BLaER1 (cell line): ENCODE data around the gene ZNF3.

Experiments
- H3K27ac ChIP-seq: shearing (Covaris generic); formaldehyde crosslinking; 2 replicates; pipeline ENCODE4 v1.8.1; 2022
- H3K27me3 ChIP-seq: shearing (Covaris generic); formaldehyde crosslinking; 2 replicates; pipeline ENCODE4 v1.8.1; 2022
- H3K36me3 ChIP-seq: shearing (Covaris generic); formaldehyde crosslinking; 2 replicates; pipeline ENCODE4 v1.8.1; 2022
- H3K4me1 ChIP-seq: shearing (Covaris generic); formaldehyde crosslinking; 2 replicates; pipeline ENCODE4 v1.8.1; 2022
- H3K4me2 ChIP-seq: shearing (Covaris generic); formaldehyde crosslinking; 2 replicates; pipeline ENCODE4 v1.8.1; 2022
- H3K4me3 ChIP-seq: shearing (Covaris generic); formaldehyde crosslinking; 2 replicates; pipeline ENCODE4 v1.8.1; 2022
- H3K9ac ChIP-seq: shearing (Covaris generic); formaldehyde crosslinking; 2 replicates; pipeline ENCODE4 v1.8.1; 2022
- H3K9me3 ChIP-seq: shearing (Covaris generic); formaldehyde crosslinking; 2 replicates; pipeline ENCODE4 v1.8.1; 2022
- H4K20me1 ChIP-seq: shearing (Covaris generic); formaldehyde crosslinking; 2 replicates; pipeline ENCODE4 v1.8.1; 2022
- Cebpa-rat ChIP-seq: shearing (Covaris generic); IDR thresholded peaks from 2 replicates; pipeline ENCODE4 v1.8.1; 2022

The ZNF3 gene

DNA sequence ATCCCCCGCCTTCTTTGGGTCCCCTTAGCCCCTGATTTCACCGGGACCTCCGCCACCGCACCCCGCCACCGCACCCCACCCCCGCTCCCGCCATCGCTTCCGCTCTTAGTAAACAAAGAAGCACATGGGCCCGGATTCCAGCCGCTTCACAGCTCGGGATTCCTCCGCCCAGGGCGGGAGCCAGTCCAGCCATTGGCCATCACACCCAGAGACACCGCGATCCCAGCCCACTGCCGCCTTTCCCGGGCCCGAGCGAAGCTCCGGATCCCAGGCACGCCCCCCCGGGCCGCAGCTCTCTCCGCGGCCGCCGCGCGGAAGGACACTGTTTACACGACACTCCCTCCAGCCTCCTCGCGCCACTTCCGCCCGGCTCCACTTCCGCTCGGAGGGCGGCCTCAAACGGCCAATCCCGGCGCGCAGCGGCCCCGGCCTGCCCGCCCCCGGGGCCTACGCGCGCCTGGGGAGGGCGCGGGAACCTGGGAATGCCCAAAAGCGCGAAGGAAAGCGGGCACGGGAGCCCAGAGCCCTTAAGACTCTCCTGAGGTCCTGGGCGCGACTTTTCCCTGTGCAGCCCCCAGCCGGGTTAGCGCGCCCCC is 19.0 kb upstream of the ZNF3 start:
- peak overlapping the region; percentile 87 for H3K4me2 ChIP-seq
- no peaks in the 10 kb centered on the region for H3K27me3 ChIP-seq
- peaks cover 74% of the 10 kb centered on the region for H3K36me3 ChIP-seq
- H3K9me3 ChIP-seq = no peaks in the 10 kb centered on the region
- peaks cover 47% of the 10 kb centered on the region for H4K20me1 ChIP-seq
- H3K4me3 ChIP-seq = peak overlapping the region; percentile 91
- H3K4me1 ChIP-seq = peaks cover 63% of the 10 kb centered on the region
- peak overlapping the region; percentile 99 for H3K9ac ChIP-seq
- H3K27ac ChIP-seq = peak overlapping the region; percentile 99
- TF ChIP-seq Cebpa-rat = no peak

DNA sequence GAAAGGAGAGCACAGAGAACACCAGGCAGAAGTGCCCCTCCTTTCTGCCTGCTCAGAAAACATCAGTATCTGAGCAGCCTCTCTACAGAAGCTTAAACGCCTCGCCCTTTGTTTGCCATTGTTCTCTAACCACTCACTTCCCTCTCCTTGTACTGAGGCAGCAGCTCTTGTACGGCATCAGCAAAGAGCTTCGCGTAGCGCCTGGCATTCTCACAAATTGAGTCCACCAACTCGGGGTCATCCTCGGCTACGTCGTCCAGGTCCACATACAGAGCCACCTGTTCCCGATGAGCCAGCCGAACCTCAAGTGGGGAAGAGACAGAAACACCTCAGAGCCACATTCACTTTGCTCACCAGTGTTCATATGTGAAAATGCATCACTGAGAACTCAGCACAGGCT is 17.9 kb upstream of the ZNF3 start:
- peak overlapping the region; percentile 91 for H3K4me3 ChIP-seq
- H4K20me1 ChIP-seq = peaks cover 57% of the 10 kb centered on the region
- H3K4me2 ChIP-seq = peak overlapping the region; percentile 87
- no peak for TF ChIP-seq Cebpa-rat
- peak overlapping the region; percentile 99 for H3K27ac ChIP-seq
- peak overlapping the region; percentile 99 for H3K9ac ChIP-seq
- H3K27me3 ChIP-seq = no peaks in the 10 kb centered on the region
- H3K36me3 ChIP-seq = peaks cover 74% of the 10 kb centered on the region
- no peaks in the 10 kb centered on the region for H3K9me3 ChIP-seq
- H3K4me1 ChIP-seq = peaks cover 60% of the 10 kb centered on the region

- peaks cover 55% of the 10 kb centered on the region for H3K4me1 ChIP-seq
- no peaks in the 10 kb centered on the region for H3K9me3 ChIP-seq
- H3K27me3 ChIP-seq = no peaks in the 10 kb centered on the region
- peak overlapping the region; percentile 99 for H3K9ac ChIP-seq
- H3K4me2 ChIP-seq = peak overlapping the region; percentile 87
- H3K4me3 ChIP-seq = peak overlapping the region; percentile 91
- H3K36me3 ChIP-seq = peaks cover 74% of the 10 kb centered on the region
- peak overlapping the region; percentile 99 for H3K27ac ChIP-seq
- peaks cover 63% of the 10 kb centered on the region for H4K20me1 ChIP-seq
- no peak for TF ChIP-seq Cebpa-rat
Observed at GRCh38 chr7:100098913-100099312, 17.4 kb upstream of the ZNF3 start.

GRCh38 chr7:100095704-100096103 is 14.2 kb upstream of the ZNF3 start:
- TF ChIP-seq Cebpa-rat = no peak
- no peak overlapping the region for H3K27ac ChIP-seq
- no peak overlapping the region for H3K4me3 ChIP-seq
- no peaks in the 10 kb centered on the region for H3K9me3 ChIP-seq
- H3K9ac ChIP-seq = peak overlapping the region; percentile 59; the same call in 1 of the 2 replicates
- H3K4me2 ChIP-seq = no peak overlapping the region
- H3K27me3 ChIP-seq = no peaks in the 10 kb centered on the region
- H3K4me1 ChIP-seq = peaks cover 48% of the 10 kb centered on the region
- peaks cover 95% of the 10 kb centered on the region for H4K20me1 ChIP-seq
- H3K36me3 ChIP-seq = peaks cover 93% of the 10 kb centered on the region

DNA sequence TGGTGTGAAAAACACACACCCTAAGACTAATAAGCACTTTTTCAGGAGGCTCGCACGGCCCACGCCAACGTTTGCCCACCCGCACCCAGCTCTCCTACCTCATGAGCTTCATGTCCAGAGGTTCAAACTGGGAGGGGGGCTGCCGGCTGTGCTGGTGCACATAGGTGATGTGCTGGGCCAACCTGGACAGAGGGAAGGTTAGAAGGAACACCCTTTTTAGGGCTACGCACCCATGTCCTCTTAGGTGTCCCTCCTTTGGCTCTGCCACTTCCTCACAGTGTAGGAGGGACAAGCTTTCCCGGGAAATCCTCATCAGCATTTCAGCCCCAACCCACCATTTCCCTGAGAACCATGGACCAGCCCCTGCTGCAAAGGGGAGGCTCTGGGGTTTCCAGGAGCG is 13.8 kb upstream of the ZNF3 start:
- Histone ChIP-seq H3K4me3 (no peak overlapping the region), H3K36me3 (peaks cover 97% of the 10 kb centered on the region), H3K4me2 (no peak overlapping the region), H3K9ac (peak overlapping the region; percentile 59; the same call in 1 of the 2 replicates), H3K4me1 (peaks cover 52% of the 10 kb centered on the region), H4K20me1 (peaks cover 95% of the 10 kb centered on the region), H3K9me3 (no peaks in the 10 kb centered on the region), H3K27ac (no peak overlapping the region), H3K27me3 (no peaks in the 10 kb centered on the region)
- TF ChIP-seq Cebpa-rat = no peak

DNA sequence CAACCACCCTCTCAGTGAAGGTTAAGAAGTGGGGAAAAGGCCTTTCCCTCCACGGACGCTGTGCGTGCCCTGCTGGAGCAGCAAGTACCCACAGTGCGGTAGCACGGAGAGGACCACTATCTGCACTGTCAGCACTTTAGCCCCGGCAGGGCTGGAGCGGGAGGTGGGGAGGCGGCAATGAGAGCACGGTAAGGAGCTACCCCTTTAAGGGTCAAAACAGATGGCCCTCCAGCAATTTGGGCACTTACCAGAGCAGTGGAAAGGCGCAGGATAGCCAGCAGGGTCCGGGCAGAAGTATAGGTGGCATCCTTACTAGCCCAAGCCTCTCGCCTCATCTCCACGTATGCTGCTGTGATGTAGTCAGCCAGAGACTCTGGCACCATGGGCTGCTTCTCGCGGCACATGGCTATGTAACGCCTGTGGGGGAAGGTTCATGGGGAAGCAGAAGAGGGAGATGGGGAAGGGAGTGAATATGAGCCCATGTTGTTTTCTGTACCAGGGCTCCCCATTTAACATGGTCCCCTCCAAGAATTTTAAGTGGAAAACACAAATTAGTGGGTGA is 12.5 kb upstream of the ZNF3 start:
- H3K4me3 ChIP-seq = no peak overlapping the region
- H3K4me1 ChIP-seq = peaks cover 54% of the 10 kb centered on the region
- H3K27ac ChIP-seq = no peak overlapping the region
- TF ChIP-seq Cebpa-rat = no peak
- peaks cover 92% of the 10 kb centered on the region for H3K36me3 ChIP-seq
- H4K20me1 ChIP-seq = peaks cover 82% of the 10 kb centered on the region
- no peak overlapping the region for H3K4me2 ChIP-seq
- H3K9ac ChIP-seq = peak overlapping the region; percentile 28; the same call in 1 of the 2 replicates
- H3K9me3 ChIP-seq = no peaks in the 10 kb centered on the region
- no peaks in the 10 kb centered on the region for H3K27me3 ChIP-seq

- Histone ChIP-seq H3K4me2 (no peak overlapping the region), H3K4me3 (no peak overlapping the region), H3K4me1 (peaks cover 51% of the 10 kb centered on the region), H3K27ac (no peak overlapping the region), H3K27me3 (no peaks in the 10 kb centered on the region), H3K9me3 (no peaks in the 10 kb centered on the region), H3K9ac (peak overlapping the region; percentile 28; the same call in 1 of the 2 replicates), H3K36me3 (peaks cover 87% of the 10 kb centered on the region), H4K20me1 (peaks cover 79% of the 10 kb centered on the region)
- TF ChIP-seq Cebpa-rat = no peak
Observed at GRCh38 chr7:100093498-100093897, 12.0 kb upstream of the ZNF3 start.

- H3K9ac ChIP-seq = no peak overlapping the region
- H3K9me3 ChIP-seq = no peaks in the 10 kb centered on the region
- no peak overlapping the region for H3K4me2 ChIP-seq
- H3K36me3 ChIP-seq = peaks cover 82% of the 10 kb centered on the region
- no peaks in the 10 kb centered on the region for H3K27me3 ChIP-seq
- no peak overlapping the region for H3K4me3 ChIP-seq
- TF ChIP-seq Cebpa-rat = no peak
- H3K27ac ChIP-seq = no peak overlapping the region
- H4K20me1 ChIP-seq = peaks cover 75% of the 10 kb centered on the region
- H3K4me1 ChIP-seq = peaks cover 51% of the 10 kb centered on the region
Observed at GRCh38 chr7:100093054-100093453, 11.5 kb upstream of the ZNF3 start.

DNA sequence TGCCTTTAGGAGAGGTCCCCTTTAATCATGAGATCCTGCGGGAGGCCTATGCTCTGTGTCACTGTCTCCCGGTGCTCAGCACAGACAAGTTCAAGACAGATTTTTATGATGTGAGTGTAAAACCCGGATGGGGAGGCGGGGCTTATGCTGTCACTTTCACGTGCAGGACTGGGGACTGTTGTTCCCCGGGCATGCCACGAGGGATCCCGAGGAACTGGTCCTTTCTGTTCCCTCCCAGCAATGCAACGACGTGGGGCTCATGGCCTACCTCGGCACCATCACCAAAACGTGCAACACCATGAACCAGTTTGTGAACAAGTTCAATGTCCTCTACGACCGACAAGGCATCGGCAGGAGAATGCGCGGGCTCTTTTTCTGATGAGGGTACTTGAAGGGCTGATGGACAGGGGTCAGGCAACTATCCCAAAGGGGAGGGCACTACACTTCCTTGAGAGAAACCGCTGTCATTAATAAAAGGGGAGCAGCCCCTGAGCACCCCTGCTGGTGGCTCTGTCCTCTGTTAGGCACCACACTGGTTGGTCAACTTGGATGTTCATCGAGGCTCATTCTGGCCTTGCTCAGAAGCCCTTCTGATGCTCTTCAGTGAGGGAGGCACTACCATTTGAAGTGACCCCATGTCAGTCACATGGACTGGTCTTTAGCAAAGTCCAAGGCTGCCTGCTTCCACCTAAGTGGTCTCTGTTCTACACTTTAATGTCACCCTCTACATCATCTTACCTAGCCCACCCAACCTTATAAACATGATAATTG is 10.1 kb upstream of the ZNF3 start:
- Histone ChIP-seq H3K4me2 (no peak overlapping the region), H3K36me3 (peaks cover 68% of the 10 kb centered on the region), H3K9ac (no peak overlapping the region), H3K27ac (no peak overlapping the region), H3K27me3 (no peaks in the 10 kb centered on the region), H4K20me1 (peaks cover 60% of the 10 kb centered on the region), H3K4me1 (peaks cover 47% of the 10 kb centered on the region), H3K4me3 (no peak overlapping the region), H3K9me3 (no peaks in the 10 kb centered on the region)
- TF ChIP-seq Cebpa-rat = no peak
